ENCODE data around the gene MCEMP1.

DNA sequence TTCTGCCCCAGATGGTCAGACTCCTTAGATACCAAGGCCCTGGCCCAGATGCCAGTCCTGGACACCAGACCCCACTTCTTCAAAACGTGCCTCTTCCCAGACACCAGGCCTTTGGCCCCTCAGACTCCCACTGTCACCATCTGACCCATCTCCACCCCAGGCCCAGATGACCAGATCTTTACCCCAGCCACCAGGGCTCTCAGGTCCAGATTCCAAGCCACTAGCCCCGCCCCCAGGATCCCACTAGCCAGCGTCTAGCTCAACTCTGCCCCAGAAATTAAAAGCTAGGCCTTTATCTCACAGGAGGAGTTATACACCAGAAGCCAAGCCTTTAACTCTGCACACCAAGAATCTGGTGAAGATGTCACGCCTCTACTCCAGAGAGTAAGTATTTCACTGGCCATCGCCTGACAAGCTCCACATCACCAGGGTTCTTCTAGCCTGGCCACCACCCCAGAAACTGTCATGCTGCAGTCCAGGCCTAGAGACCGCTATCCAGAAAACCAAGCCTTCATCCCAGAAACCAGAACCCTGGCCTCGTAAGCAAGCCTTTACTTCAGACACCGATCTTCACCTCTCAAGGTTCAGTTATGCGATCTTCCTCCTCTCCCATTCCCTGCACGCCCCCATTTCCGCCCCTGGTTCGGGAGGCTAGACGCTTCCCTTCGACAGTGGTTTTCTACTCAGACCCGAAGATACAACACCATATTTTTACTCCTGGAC, 48.1 kb upstream of the MCEMP1 start:
- TF ChIP-seq POLR2A (IDR thresholded peaks at IDR 0.05; ENCODE audit: low read length) (no peak), GATA1 (IDR thresholded peaks at IDR 0.05; ENCODE audit: low read depth, low read length) (no peak)

All from erythroblast (primary cell).